NCI-H2227 treated with DMSO at 0.1 percent for 48 hours (cell line): ENCODE results near the gene REST.
"Not testable (repeated sequence)": the region's sequence is repeated elsewhere in the genome, so short reads cannot be mapped to it uniquely, and the experiment has no call there.

Experiments
- DNase-seq: peaks from one replicate; lab custom pipeline; 2025; lab: John Stamatoyannopoulos, UW

Gene REST

GRCh38 chr4:56907489-56908205 is at the start of gene REST:
TSS of gene REST (plus strand) at chr4:56907900. CDS start at chr4:56910639, 2,739 bp downstream.
- peak; percentile 14 for DNase-seq

GRCh38 chr4:56859841-56860240 is 47.9 kb upstream of the REST start:
- DNase-seq, result no peak

- no peak for DNase-seq
These were observed 46.9 kb upstream of the REST start for GRCh38 chr4:56860781-56861180.

GRCh38 chr4:56861360-56861759 is 46.3 kb upstream of the REST start:
- no peak for DNase-seq

- DNase-seq, result no peak
These were observed 44.1 kb upstream of the REST start for GRCh38 chr4:56863441-56864139.

GRCh38 chr4:56870946-56871345 is 36.8 kb upstream of the REST start:
- DNase-seq, result no peak

- DNase-seq, result no peak
These were observed 36.3 kb upstream of the REST start for GRCh38 chr4:56871371-56871866.

- DNase-seq, result no peak
These were observed 33.5 kb upstream of the REST start for GRCh38 chr4:56874166-56874565.

GRCh38 chr4:56874923-56875322 is 32.8 kb upstream of the REST start:
- DNase-seq, result no peak

GRCh38 chr4:56876264-56876663 is 31.4 kb upstream of the REST start:
- DNase-seq, result no peak

- DNase-seq, result no peak
These were observed 27.7 kb upstream of the REST start for GRCh38 chr4:56879996-56880395.

GRCh38 chr4:56880572-56880971 is 27.1 kb upstream of the REST start:
- DNase-seq, result no peak

- DNase-seq, result not testable (repeated sequence)
These were observed 23.2 kb upstream of the REST start for GRCh38 chr4:56884511-56884910.

- no peak for DNase-seq
These were observed 15.0 kb upstream of the REST start for GRCh38 chr4:56892691-56893090.

- DNase-seq, result not testable (repeated sequence)
These were observed 9.9 kb upstream of the REST start for GRCh38 chr4:56897842-56898241.

- not testable (repeated sequence) for DNase-seq
These were observed 7.5 kb upstream of the REST start for GRCh38 chr4:56900186-56900585.

- DNase-seq, result no peak
These were observed 5.0 kb upstream of the REST start for GRCh38 chr4:56902703-56903102.

GRCh38 chr4:56905796-56906195 is 1.9 kb upstream of the REST start:
- DNase-seq, result no peak

- no peak for DNase-seq
These were observed 959 bp upstream of the REST start for GRCh38 chr4:56906489-56907393.

- no peak for DNase-seq
These were observed 746 bp downstream of the REST start for GRCh38 chr4:56908206-56909085.
